Activated T-helper 1 cell treated with Interleukin-2 at 50 U/mL for 16 hours (primary cell): ENCODE measurements around the gene SPINK13.

ENCODE experiments used
- DNase-seq: peaks from one replicate; pipeline ENCODE4 v3.0.0-alpha.2; 2020; ENCODE audit warnings: low read depth

SPINK13 gene

DNA sequence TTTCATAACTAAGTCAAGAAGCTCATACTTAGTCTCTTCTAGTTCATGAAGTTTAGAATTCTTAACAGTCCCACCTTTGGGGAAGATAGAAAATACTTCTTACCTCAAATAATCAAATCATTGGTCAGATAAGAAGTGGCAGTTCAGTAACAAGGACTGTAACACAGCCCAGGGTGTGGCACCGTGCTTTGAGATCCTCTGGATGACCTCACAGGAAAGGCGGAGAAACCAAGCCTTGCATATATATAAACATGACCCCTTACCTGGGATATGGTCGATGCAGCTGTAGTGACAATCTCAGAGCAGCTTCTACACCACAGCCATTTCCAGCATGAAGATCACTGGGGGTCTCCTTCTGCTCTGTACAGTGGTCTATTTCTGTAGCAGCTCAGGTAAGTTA, 43.6 kb downstream of the SPINK13 start, which contains the start of gene SPINK7:
SPINK7 (plus strand) TSS at position 271 of the 400 bp plus-strand sequence; CDS start at position 332, 61 bp downstream.
- no peak for DNase-seq

DNA sequence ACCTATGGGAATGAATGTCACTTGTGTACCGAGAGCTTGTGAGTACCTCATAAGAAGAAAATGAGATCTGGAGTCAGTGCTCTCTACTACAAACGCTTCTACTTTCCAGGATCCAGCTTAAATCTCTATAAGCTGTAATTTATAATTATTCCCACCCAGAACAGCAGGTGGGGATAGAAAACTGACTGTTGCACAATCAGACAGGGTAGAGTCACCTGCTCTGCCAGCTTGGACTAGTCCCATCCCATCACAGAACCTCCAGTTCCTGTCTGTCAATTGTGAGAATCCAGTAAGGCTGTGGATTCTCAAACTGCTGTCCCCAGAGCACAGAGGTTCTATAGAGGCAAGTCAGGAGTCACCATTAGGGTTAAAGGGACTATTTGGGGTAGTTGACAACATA, 45.6 kb downstream of the SPINK13 start:
- DNase-seq = no peak

DNA sequence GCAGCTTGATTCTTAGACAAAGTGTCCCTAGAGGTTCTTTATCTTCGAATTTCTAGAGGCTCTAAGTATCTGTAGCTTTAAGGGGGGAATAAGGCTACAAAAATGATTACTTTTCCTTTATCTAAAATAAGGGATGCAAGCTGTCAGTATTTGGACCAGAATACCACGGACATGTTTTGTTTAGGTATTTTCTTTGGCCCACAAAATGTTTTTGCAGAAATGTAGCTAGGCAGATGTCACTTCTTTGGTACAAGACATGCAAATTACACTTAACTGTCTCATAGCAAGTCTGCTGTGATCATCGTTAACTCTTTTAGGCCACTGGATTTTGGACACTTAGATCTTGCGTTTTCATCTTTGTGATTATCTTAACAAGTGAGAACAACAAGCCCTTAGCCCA, 46.1 kb downstream of the SPINK13 start:
- no peak for DNase-seq

DNA sequence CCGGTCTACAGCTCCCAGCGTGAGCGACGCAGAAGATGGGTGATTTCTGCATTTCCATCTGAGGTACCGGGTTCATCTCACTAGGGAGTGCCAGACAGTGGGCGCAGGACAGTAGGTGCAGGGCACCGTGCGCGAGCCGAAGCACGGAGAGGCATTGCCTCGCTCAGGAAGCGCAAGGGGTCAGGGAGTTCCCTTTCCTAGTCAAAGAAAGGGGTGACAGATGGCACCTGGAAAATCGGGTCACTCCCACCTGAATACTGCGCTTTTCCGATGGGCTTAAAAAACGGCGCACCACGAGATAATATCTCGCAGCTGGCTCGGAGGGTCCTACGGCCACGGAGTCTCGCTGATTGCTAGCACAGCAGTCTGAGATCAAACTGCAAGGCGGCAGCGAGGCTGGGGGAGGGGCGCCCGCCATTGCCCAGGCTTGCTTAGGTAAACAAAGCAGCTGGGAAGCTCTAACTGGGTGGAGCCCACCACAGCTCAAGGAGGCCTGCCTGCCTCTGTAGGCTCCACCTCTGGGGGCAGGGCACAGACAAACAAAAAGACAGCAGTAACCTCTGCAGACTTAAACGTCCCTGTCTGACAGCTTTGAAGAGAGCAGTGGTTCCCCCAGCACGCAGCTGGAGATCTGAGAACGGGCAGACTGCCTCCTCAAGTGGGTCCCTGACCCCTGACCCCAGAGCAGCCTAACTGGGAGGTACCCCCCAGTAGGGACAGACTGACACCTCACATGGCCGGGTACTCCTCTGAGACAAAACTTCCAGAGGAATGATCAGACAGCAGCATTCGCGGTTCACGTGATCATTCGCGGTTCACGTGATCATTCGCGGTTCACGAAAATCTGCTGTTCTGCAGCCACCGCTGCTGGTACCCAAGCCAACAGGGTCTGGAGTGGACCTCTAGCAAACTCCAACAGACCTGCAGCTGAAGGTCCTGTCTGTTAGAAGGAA, 51.7 kb downstream of the SPINK13 start:
- DNase-seq = peak; percentile 0

DNA sequence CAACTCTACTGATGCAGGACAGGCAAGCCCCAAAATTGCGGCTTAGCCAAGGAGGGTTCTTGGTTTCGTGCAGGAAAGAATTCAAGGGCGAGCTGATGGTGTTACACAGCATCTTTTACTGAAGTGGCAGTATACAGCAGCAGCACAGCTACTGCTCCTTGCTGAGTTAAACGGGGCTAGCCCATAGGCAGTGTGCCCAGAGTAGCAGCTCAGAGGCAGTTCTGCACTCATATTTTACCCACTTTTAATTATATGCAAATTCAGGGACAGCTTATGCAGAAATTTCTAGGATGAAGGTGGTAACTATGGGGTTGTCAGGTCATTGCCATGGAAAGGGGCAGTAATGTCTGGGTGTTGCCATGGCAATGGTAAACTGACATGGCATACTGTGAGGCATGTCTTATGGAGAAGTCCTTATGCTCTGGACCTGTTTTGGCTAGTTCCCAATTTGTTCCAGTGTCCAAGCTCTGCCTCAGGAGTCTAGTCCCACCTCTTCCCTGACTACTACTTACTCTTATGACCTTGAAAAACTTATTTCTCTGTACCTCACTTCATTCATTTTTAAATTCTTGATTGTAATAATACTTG, 64.8 kb downstream of the SPINK13 start:
- no peak for DNase-seq

DNA sequence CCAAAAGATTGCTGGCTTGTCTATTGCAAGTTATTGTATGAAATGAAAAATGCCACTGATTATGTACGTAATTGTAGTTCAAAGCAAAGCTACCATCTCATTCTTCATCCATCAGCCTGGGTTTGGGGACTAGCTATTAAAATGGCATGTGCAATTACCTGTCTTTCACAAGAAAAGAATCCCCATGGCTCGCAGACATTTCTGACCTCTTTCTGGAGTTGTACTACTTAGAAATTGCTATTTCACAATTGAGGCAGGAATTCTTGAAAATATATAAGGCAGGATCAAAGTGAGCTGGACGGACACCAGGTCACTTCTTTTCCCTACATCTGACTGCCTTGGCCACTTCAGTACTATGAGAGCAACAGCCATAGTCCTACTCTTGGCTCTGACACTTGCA, 66.7 kb downstream of the SPINK13 start, which contains the start of gene SPINK9:
SPINK9 (plus strand) TSS at position 301 of the 400 bp plus-strand sequence; CDS start at position 356, 55 bp downstream.
- no peak for DNase-seq
